K562 (cell line): ENCODE data around the gene KMT2E. TPM values are rescaled to one million over a fixed set of nuclear protein-coding genes. Genes with fewer than 3 reads are reported as not detected.

Experiments used
- CBX8 ChIP-seq: fragments of 200-600 bp; sonication (generic); IDR thresholded peaks from 2 replicates; pipeline ENCODE4 v1.6.1; 2012; ENCODE audit warnings: borderline replicate concordance, mixed run types, low read depth, mild to moderate bottlenecking, moderate library complexity, mixed read lengths, low read length, control low read depth, inconsistent platforms; ENCODE audit not compliant: poor library complexity, severe bottlenecking; ENCODE audit errors: extremely low read depth
- CXXC5 ChIP-seq: fragments of 250-450 bp; sonication (Bioruptor Pico); IDR thresholded peaks from 2 replicates; pipeline ENCODE4 v1.8.0; 2022; ENCODE audit warnings: inconsistent platforms, mild to moderate bottlenecking, moderate library complexity
- DNMT1 ChIP-seq: fragments of 450-650 bp; IDR thresholded peaks from 2 replicates; pipeline ENCODE4 v1.6.1; 2016; ENCODE audit warnings: antibody characterized with exemption, mild to moderate bottlenecking
- GATAD2A ChIP-seq: fragments of 450-650 bp; IDR thresholded peaks from 2 replicates; pipeline ENCODE4 v1.6.1; 2017
- IFI16 ChIP-seq: fragments of 250-450 bp; sonication (Bioruptor Pico); IDR thresholded peaks from 2 replicates; pipeline ENCODE4 v2.1.2; 2022; ENCODE audit warnings: mild to moderate bottlenecking, inconsistent platforms
- KDM5B ChIP-seq: fragments of 200-600 bp; sonication (generic); IDR thresholded peaks from 2 replicates; pipeline ENCODE4 v1.6.1; 2012; ENCODE audit warnings: low read depth, mild to moderate bottlenecking, moderate library complexity, low read length, control low read depth, inconsistent platforms; ENCODE audit not compliant: insufficient replicate concordance
- MTA3 ChIP-seq: fragments of 450-650 bp; formaldehyde crosslinking; IDR thresholded peaks from 2 replicates; pipeline ENCODE4 v1.6.1; 2017; ENCODE audit warnings: mild to moderate bottlenecking, borderline replicate concordance
- MXI1 ChIP-seq: IDR thresholded peaks from 2 replicates; pipeline ENCODE4 v1.6.1; 2011; ENCODE audit warnings: low read depth, mild to moderate bottlenecking, improper control_type of control experiment, low read length
- NCOA6 ChIP-seq: fragments of 450-650 bp; IDR thresholded peaks from 2 replicates; pipeline ENCODE4 v1.6.1; 2017; ENCODE audit warnings: mild to moderate bottlenecking
- NFXL1 ChIP-seq: fragments of 450-650 bp; formaldehyde crosslinking; IDR thresholded peaks from 2 replicates; pipeline ENCODE4 v1.4.0; 2021; ENCODE audit warnings: mild to moderate bottlenecking
- NR2C2 ChIP-seq, 2 experiments: fragments of 200-800 bp in 1 of 2; sonication (Bioruptor generic) in 1 of 2; sonication (generic) in 1 of 2; formaldehyde crosslinking in 1 of 2; IDR thresholded peaks; 2 replicates each; pipeline versions ENCODE4 v1.6.1 to v1.8.0; 2016 to 2022; ENCODE audit warnings: mild to moderate bottlenecking in 1 of 2, missing compliant biosample characterization in 1 of 2, missing genetic modification characterization in 1 of 2, missing genetic modification reagents in 1 of 2
- RBM39 ChIP-seq: fragments of 200-400 bp; formaldehyde crosslinking; optimal IDR thresholded peaks from 2 replicates; pipeline ENCODE3; 2018; ENCODE audit warnings: low read depth, low read length
- SIN3B ChIP-seq: fragments of 450-650 bp; IDR thresholded peaks from 2 replicates; pipeline ENCODE4 v1.6.1; 2017; ENCODE audit warnings: low read depth, mild to moderate bottlenecking, moderate library complexity
- SMAD3 ChIP-seq: fragments of 450-650 bp; formaldehyde crosslinking; conservative IDR thresholded peaks from 2 replicates; pipeline ENCODE4 v1.4.0; 2020; ENCODE audit warnings: mild to moderate bottlenecking
- SMAD4 ChIP-seq: fragments of 250-450 bp; sonication (Bioruptor Pico); conservative IDR thresholded peaks from 2 replicates; pipeline ENCODE4 v1.8.0; 2021; ENCODE audit warnings: inconsistent platforms, mild to moderate bottlenecking, moderate library complexity
- SUPT5H ChIP-seq: fragments of 450-650 bp; IDR thresholded peaks from 2 replicates; pipeline ENCODE4 v1.6.1; 2016
- TOE1 ChIP-seq, 2 experiments: fragments of 450-650 bp in 1 of 2; sonication (generic) in 1 of 2; formaldehyde crosslinking in 1 of 2; IDR thresholded peaks; 2 replicates each; pipeline versions ENCODE4 v1.7.1 to v1.8.0; 2016 to 2022; ENCODE audit warnings: borderline replicate concordance in 2 of 2, mild to moderate bottlenecking in 2 of 2, antibody characterized with exemption in 1 of 2, inconsistent platforms in 1 of 2, low read depth in 1 of 2, missing genetic modification reagents in 1 of 2, moderate library complexity in 1 of 2
- ZC3H11A ChIP-seq: IDR thresholded peaks from 2 replicates; pipeline ENCODE4 v1.6.1; 2012; ENCODE audit warnings: low read depth, low read length, improper control_type of control experiment
- ZNF76 ChIP-seq: fragments of 250-450 bp; sonication (Bioruptor Pico); IDR thresholded peaks from 2 replicates; pipeline ENCODE4 v1.4.0; 2020; ENCODE audit warnings: mild to moderate bottlenecking, moderate library complexity, borderline replicate concordance
- polyA plus RNA-seq, 8 experiments: library from polyadenylated mRNA; depleted of rRNA in 4 of 8; stranded (reverse) in 5 of 8; unstranded in 3 of 8; fragments of >200 nt; fragmentation: Nextera tagmentation in 2 of 8; fragmentation: Illumina TruSeq in 1 of 8; extraction: Ambion mirVana in 2 of 8; extraction: Trizol in 1 of 8; gene quantifications; 2 replicates each; pipeline versions ENCODE4 v1.2.1 to v1.2.3, GENCODE V29; 2011 to 2014; ENCODE audit warnings: inconsistent platforms in 1 of 8, missing spikeins in 1 of 8
- total RNA-seq, 7 experiments: library from RNA; depleted of rRNA in 6 of 7; stranded (reverse); fragments of >200 nt in 6 of 7; fragmentation: Illumina TruSeq in 2 of 7; extraction: Trizol in 2 of 7; gene quantifications; 2 replicates each; pipeline versions ENCODE4 v1.2.1 to v1.2.3, GENCODE V29; 2011 to 2021; ENCODE audit warnings: low replicate concordance in 1 of 7
- TF ChIP-seq, protein P1 (sequence below): fragments of 250-450 bp; sonication (Bioruptor Pico); IDR thresholded peaks from 2 replicates; pipeline ENCODE4 v1.9.0; 2021; ENCODE audit warnings: mild to moderate bottlenecking, inconsistent platforms
- TF ChIP-seq, protein P2 (sequence below): fragments of 450-650 bp; formaldehyde crosslinking; IDR thresholded peaks from 2 replicates; pipeline ENCODE4 v1.4.0; 2020; ENCODE audit warnings: mild to moderate bottlenecking, moderate library complexity

KMT2E gene
- total and polyA plus RNA-seq, 9 of the 15 experiments (the other 6 are each of a cell fraction or from before 2014, with no cell fraction given), result 8.9 to 55.3 (median 38.1) TPM

DNA sequence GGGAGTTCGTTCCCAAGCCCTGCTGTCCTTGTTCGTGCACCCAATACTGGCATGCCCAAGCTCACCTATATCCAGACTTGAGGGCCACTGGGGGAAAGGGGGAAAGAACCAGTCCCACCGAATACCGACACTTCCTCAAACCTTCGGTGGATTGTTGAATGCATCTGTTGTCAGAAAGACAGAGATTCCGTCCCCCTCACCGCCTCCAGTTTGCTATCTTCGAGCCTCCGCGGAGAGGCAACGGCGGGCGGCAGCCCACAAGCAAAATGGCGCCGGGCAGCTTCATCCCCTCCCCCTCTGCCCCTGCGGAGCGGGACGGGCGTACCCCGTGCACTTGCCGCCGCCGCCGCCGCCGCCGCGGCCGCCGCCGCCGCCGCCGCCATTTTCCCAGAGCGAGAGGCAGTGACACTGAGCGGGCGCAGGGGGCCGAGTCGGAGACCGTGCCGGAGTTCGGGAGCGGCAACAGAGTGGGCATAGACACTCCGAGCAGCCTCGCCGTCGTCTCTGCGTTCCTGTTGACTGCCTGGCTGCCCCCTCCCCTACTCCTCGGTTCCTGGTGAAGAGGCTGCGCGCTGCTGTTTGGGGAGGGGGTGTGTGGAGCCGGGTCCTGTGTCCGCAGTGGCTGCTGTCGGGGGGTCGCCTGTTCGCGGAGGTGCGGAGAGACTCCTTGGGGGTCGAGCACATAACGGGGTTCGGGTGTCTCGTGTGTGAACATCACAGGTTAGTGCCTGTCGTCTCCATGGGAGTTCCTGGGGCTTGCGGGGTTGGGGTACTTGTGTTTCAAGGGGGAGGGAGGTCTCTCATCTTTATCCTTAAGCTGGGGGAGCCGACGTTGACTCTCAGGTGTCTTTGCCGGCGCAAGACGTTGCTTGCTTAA lies at the start of gene KMT2E (continued):
- TF ChIP-seq SIN3B, result no peak
- TF ChIP-seq SMAD4, result peak; percentile 94
- TF ChIP-seq GATAD2A, result 0 out of 2 replicates have a peak, but pooled peaks have one; percentile 13
- TF ChIP-seq, protein P1, sequence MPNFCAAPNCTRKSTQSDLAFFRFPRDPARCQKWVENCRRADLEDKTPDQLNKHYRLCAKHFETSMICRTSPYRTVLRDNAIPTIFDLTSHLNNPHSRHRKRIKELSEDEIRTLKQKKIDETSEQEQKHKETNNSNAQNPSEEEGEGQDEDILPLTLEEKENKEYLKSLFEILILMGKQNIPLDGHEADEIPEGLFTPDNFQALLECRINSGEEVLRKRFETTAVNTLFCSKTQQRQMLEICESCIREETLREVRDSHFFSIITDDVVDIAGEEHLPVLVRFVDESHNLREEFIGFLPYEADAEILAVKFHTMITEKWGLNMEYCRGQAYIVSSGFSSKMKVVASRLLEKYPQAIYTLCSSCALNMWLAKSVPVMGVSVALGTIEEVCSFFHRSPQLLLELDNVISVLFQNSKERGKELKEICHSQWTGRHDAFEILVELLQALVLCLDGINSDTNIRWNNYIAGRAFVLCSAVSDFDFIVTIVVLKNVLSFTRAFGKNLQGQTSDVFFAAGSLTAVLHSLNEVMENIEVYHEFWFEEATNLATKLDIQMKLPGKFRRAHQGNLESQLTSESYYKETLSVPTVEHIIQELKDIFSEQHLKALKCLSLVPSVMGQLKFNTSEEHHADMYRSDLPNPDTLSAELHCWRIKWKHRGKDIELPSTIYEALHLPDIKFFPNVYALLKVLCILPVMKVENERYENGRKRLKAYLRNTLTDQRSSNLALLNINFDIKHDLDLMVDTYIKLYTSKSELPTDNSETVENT (CRISPR knock-in tag), result peak; percentile 89
- TF ChIP-seq DNMT1, result 0 out of 2 replicates have a peak, but pooled peaks have one; percentile 26
- TF ChIP-seq SMAD3 (CRISPR knock-in tag), result peak; percentile 89
- TF ChIP-seq MTA3, result peak; percentile 74
- TF ChIP-seq CXXC5, result peak; percentile 98
- TF ChIP-seq CBX8, result no peak
- TF ChIP-seq NFXL1 (CRISPR knock-in tag), result 0 out of 2 replicates have a peak, but pooled peaks have one; percentile 74
- no peak for TF ChIP-seq SUPT5H
- TF ChIP-seq NR2C2 (CRISPR knock-in tag; IDR thresholded peaks at IDR 0.05), result peak; percentile 41; the same call in 1 of the 2 replicates
- TF ChIP-seq NR2C2 (tag; IDR thresholded peaks at IDR 0.05), result peak; percentile 93
- 0 out of 2 replicates have a peak, but pooled peaks have one; percentile 26 for TF ChIP-seq ZC3H11A
- TF ChIP-seq ZNF76 (CRISPR knock-in tag), result peak; percentile 85
- TF ChIP-seq RBM39, result no peak
- peak; percentile 25; the same call in 1 of the 2 replicates for TF ChIP-seq IFI16
- peak; percentile 24 for TF ChIP-seq KDM5B
- no peak for TF ChIP-seq TOE1 (IDR thresholded peaks at IDR 0.05; ENCODE audit: borderline replicate concordance)
- no peak; the same call in 1 of the 2 replicates for TF ChIP-seq TOE1 (CRISPR knock-in tag; IDR thresholded peaks at IDR 0.05; ENCODE audit: borderline replicate concordance, low read depth)
- TF ChIP-seq, protein P2, sequence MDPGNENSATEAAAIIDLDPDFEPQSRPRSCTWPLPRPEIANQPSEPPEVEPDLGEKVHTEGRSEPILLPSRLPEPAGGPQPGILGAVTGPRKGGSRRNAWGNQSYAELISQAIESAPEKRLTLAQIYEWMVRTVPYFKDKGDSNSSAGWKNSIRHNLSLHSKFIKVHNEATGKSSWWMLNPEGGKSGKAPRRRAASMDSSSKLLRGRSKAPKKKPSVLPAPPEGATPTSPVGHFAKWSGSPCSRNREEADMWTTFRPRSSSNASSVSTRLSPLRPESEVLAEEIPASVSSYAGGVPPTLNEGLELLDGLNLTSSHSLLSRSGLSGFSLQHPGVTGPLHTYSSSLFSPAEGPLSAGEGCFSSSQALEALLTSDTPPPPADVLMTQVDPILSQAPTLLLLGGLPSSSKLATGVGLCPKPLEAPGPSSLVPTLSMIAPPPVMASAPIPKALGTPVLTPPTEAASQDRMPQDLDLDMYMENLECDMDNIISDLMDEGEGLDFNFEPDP (CRISPR knock-in tag), result peak; percentile 88
- TF ChIP-seq MXI1, result no peak
- no peak for TF ChIP-seq NCOA6
